Embryonic facial prominence (tissue), 1 donor: ENCODE data around the gene NEDD4L.

Experiments
- DNase-seq: peaks from one replicate; pipeline ENCODE4 v3.0.0-alpha.2; 2016; ENCODE audit errors: extremely low spot score

The NEDD4L gene

DNA sequence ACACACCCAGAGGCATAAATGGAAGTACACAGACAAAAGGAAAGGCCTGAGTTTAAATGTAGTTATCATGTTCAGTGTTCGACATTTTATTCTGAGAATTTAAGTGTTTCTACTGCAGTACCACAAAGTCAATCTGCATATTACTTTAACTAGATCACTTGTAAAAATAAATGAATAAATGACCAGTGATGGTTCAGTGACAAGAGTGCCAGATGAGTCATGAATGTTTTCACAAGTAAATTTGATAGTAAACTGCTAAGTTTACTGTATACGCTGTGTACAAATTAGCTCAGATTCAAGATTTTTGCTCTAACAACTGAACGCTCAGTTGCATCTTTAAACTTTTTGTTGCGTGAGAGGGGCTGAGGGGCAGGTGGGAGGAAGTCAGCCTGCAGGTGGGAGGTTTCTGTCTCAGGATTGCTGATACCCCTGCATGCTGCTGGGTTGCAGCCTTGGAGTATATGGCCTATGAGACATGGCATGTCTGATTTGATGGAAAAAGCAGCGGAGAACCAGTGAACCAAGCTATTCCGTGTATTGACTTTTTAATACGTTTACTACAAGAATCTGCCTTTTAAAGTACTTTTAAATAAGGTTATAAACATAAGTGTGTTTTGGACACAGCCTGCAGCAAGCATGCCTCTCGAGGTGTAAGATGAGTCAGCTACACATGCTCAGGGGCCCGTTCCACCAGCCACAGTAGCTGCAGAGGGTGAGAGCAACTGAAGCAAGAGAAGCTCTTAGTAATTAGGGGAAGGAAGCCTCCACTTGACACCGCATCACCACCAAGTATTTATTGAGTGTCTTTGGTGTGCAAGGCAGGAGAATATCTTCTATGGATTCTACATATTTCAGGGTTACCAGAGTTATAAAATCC, 245.1 kb downstream of the NEDD4L start:
- no peak for DNase-seq

DNA sequence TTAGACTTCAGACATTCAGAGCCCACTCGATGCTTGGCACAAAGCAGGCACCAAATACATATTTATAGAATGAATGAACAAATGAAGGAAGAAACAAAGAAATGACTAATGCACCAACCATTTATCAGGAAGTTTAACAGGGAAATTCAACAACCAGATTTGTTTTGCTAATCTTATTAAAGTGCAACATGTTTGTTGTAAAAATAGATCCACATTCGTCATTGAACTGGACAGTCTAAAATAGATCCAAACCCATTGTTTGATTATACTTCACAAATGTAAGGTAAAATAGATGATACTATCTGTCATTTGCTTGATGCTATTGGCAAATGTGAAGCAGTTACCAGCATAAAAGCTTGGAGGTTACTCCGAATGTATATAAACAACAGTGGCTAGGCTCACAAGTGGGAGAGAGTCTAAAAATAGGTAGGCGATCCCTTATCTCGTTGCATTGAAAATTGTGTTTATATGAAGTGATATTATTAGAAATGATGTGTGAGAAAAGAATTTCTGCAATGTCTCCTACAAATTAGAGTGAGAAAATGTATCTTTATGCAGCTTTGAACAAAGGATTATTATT, 246.2 kb downstream of the NEDD4L start:
- DNase-seq, result no peak

- DNase-seq, result no peak
Observed at GRCh38 chr18:58291131-58291530, 247.1 kb downstream of the NEDD4L start.

DNA sequence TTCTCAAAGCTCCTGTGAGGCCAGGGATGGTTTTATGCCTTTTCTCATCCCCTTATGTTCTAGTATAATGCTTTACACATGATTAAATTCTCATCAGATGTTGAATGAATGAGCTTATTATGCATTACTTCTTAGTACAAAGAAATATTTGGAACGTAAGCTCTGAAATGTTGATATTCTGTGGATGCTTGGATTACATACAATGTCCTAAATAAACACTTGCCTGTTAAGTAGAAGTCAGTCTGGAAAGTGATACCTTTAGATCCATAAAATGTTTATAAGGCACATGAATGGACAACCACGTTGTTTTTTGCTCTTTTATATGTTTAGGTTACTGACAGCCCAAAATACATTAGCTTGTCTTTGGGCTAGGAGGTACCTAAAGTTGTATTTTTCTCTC, 248.6 kb downstream of the NEDD4L start:
- DNase-seq, result no peak

GRCh38 chr18:58297198-58297597, 253.2 kb downstream of the NEDD4L start:
- DNase-seq, result no peak

- no peak for DNase-seq
Observed at GRCh38 chr18:58298251-58299134, 254.5 kb downstream of the NEDD4L start.

- no peak for DNase-seq
Observed at GRCh38 chr18:58299135-58299473, 255.1 kb downstream of the NEDD4L start.

GRCh38 chr18:58299936-58300335, 255.9 kb downstream of the NEDD4L start:
- no peak for DNase-seq

DNA sequence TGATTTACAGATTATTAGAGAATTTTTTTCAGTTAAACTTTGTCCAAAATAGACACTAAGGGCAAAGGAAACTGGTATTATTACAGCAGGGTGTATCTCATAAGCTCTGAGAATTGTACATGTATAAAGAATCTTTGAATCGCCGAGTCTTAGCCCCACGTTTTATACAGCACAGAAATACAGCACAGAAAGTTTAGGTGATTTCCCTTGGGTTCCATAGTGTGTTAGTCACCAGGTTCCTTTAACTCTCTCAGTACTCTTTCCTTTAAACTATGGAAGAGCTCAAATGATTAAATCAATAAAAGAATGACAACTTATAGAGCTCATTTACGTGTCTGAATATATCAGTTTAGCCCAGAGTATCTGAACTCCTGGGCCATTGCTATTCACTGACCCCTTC, 256.8 kb downstream of the NEDD4L start:
- no peak for DNase-seq

GRCh38 chr18:58302811-58303210, 258.8 kb downstream of the NEDD4L start:
- DNase-seq, result no peak

GRCh38 chr18:58303363-58303762, 259.3 kb downstream of the NEDD4L start:
- DNase-seq, result no peak

DNA sequence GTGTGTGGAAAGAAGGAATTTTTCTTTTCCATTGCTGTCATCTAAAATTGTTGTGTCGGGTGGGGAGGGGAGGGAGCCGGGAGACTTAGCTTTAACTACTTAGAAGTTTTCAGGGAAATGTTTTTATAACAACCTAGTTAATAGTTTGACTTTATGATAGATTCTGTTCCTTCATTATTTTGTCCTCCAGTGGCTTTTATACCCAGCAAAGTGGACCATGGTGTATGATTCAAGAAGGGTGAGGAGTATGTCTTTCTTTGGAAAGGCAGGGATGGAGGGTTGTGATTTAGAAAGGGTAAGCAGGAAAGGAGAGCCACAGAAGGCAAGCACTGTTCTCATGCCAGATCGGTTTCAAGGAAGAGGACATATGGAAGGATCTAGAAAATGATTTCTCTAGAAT, 261.8 kb downstream of the NEDD4L start:
- no peak for DNase-seq

DNA sequence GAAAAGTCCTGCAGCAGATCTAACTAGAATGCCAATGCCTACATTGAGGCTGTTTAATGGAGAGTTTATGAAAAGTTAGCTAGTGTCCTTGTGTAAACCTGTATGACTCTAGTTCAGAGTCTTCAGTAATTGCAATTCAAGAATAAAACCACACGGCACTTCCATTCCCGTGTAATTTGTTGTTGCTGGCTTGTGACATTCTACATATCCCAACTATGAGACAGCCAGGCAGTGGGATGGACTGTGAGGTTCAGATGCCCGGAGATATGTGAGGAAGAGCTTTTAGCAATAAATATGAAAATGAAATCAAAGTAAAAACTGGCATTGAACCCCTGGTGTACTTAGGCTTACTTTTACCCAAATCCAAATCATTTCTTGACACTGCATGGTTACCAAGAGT, 263.4 kb downstream of the NEDD4L start:
- no peak for DNase-seq

- DNase-seq, result no peak
Observed at GRCh38 chr18:58308463-58308862, 264.4 kb downstream of the NEDD4L start.

GRCh38 chr18:58309099-58309498, 265.1 kb downstream of the NEDD4L start:
- DNase-seq, result no peak

- no peak for DNase-seq
Observed at GRCh38 chr18:58309610-58310239, 265.7 kb downstream of the NEDD4L start.

DNA sequence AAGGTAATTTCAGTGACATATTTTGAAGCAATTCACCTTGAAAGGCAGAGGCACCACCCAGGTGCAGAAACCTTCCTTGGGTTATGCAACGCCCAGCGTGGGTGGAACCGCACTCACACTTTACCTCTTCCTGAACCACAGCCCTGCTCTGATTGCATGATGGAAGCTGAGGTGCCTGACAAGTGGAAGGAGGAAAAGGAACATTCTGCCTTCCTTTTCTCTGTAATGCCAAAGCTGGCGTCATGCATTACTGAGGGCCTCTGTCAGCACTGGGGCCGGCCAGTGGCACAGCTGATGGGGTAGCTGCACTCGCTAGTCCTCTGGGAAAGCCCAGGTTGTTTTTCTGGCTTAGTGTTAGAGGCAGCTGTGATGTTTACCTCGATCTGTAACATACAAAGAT, 266.5 kb downstream of the NEDD4L start:
- DNase-seq, result no peak

DNA sequence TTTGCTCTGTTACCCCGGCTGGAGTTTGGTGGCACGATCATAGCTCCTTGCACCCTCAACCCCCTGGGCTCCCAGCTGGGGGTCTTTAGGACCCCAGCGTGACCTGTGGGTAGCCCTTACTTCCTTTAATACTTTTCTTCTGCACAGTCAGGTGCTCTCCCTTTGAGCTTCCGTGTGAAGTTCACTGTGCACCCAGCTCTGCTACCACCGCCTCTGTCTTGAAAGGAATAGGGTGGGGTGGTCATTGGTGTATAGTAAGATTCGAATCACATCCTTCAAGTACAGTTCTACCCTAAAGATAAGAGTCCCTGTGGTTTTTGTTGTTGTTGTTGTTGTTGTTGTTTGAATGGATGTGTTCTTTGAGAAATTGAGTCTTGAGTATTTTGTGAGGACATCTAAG, 267.4 kb downstream of the NEDD4L start:
- DNase-seq, result no peak

- no peak for DNase-seq
Observed at GRCh38 chr18:58313491-58314032, 269.5 kb downstream of the NEDD4L start.

DNA sequence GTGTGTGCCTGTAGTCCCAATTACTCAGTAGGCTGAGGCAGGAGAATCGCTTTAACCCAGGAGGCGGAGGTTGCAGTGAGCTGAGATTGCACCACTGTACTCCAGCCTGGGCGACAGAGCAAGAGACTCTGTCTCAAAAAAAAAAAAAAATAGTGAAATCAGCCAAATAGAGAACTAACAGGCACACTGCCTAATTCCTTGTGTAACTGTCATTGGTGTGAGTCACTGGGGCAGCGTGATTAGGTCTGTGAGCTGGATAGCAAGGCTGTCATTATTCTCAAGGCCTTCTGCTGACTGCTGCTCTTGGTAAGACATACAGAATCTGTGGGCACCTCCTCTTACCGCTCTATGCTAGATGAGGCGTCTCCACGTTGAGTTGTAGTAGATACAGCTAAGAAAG, 270.3 kb downstream of the NEDD4L start:
- DNase-seq, result no peak

GRCh38 chr18:58315041-58315440, 271.0 kb downstream of the NEDD4L start:
- no peak for DNase-seq

GRCh38 chr18:58315739-58316215, 271.8 kb downstream of the NEDD4L start:
- DNase-seq, result no peak
